SK-N-SH (cell line): ENCODE results near the gene AGO3. TPM values are rescaled to one million over a fixed set of nuclear protein-coding genes. Genes with fewer than 3 reads are reported as not detected.
A peak's percentile ranks its signal among the peaks of the same experiment; 100 is the strongest.

Experiments used
- CTCF ChIA-PET: fragments of 300-600, 350-600 bp; formaldehyde crosslinking; extraction: SDS; loops from one replicate; lab custom pipeline; 2021; lab: Yijun Ruan, JAX
- POLR2A ChIA-PET: fragments of 350-600 bp; sonication (Branson Sonifier 250); formaldehyde crosslinking; extraction: SDS; loops from one replicate; lab custom pipeline; 2020; ENCODE audit warnings: antibody characterized with exemption, inconsistent platforms; lab: Yijun Ruan, JAX
- DNase-seq: peaks from one replicate; pipeline ENCODE4 v3.0.0; 2012
- H2AFZ ChIP-seq: fragments of 200-600 bp; sonication (generic); 2 replicates; pipeline ENCODE4 v1.8.1; 2016; ENCODE audit warnings: antibody characterized with exemption, mild to moderate bottlenecking, low read depth
- H3F3A ChIP-seq: fragments of 200-600 bp; sonication (generic); replicated peaks from 2 replicates; pipeline ENCODE3; 2016; ENCODE audit warnings: antibody characterized with exemption, mild to moderate bottlenecking; ENCODE audit not compliant: insufficient read depth
- H3K27ac ChIP-seq, 2 experiments: fragments of 200-500 bp in 1 of 2; fragments of 200-600 bp in 1 of 2; sonication (Bioruptor generic) in 1 of 2; sonication (generic), shearing (Covaris generic) in 1 of 2; 2 replicates each; pipeline versions ENCODE4 v1.5.1 to v1.6.1; 2014 to 2016; ENCODE audit warnings: low read depth in 2 of 2, inconsistent platforms in 1 of 2, low read length in 1 of 2, mild to moderate bottlenecking in 1 of 2, mixed read lengths in 1 of 2
- H3K27me3 ChIP-seq: fragments of 200-600 bp; sonication (generic), shearing (Covaris generic); 2 replicates; pipeline ENCODE4 v1.6.1; 2016; ENCODE audit warnings: mixed run types; ENCODE audit not compliant: insufficient read depth
- H3K36me3 ChIP-seq, 2 experiments: fragments of 200-500 bp in 1 of 2; fragments of 200-600 bp in 1 of 2; sonication (Bioruptor generic) in 1 of 2; sonication (generic) in 1 of 2; replicated peaks in 1 of 2; 2 replicates each; pipeline versions ENCODE3 to v1.5.1; 2014 to 2016; ENCODE audit warnings: low read length in 1 of 2, mild to moderate bottlenecking in 1 of 2; ENCODE audit not compliant: insufficient read depth in 2 of 2, control insufficient read depth in 1 of 2
- H3K4me1 ChIP-seq, 2 experiments: fragments of 200-500 bp in 1 of 2; fragments of 200-600 bp in 1 of 2; sonication (Bioruptor generic) in 1 of 2; sonication (generic), shearing (Covaris generic) in 1 of 2; 2 replicates each; pipeline versions ENCODE4 v1.5.1 to v1.6.1; 2014 to 2016; ENCODE audit warnings: low read depth in 1 of 2, low read length in 1 of 2, mixed run types in 1 of 2; ENCODE audit not compliant: insufficient read depth in 2 of 2, control insufficient read depth in 1 of 2
- H3K4me2 ChIP-seq: fragments of 200-600 bp; sonication (generic), shearing (Covaris generic); 2 replicates; pipeline ENCODE4 v1.6.1; 2017; ENCODE audit warnings: mixed run types
- H3K4me3 ChIP-seq, 2 experiments: fragments of 200-500 bp in 1 of 2; fragments of 200-600 bp in 1 of 2; sonication (Bioruptor generic) in 1 of 2; sonication (generic), shearing (Covaris generic) in 1 of 2; 2 replicates each; pipeline versions ENCODE4 v1.5.1 to v1.8.1; 2014 to 2016; ENCODE audit warnings: low read depth in 2 of 2, inconsistent platforms in 1 of 2, low read length in 1 of 2, mild to moderate bottlenecking in 1 of 2, mixed read lengths in 1 of 2, moderate library complexity in 1 of 2
- H3K79me2 ChIP-seq: fragments of 200-600 bp; sonication (generic); 2 replicates; pipeline ENCODE4 v1.8.1; 2017; ENCODE audit warnings: mild to moderate bottlenecking; ENCODE audit not compliant: insufficient read depth
- H3K9ac ChIP-seq: fragments of 200-600 bp; sonication (generic); 2 replicates; pipeline ENCODE4 v1.6.1; 2017; ENCODE audit warnings: mixed run types
- H3K9me2 ChIP-seq: fragments of 200-600 bp; sonication (generic); 2 replicates; pipeline ENCODE4 v1.6.1; 2017; ENCODE audit warnings: mixed run types
- H3K9me3 ChIP-seq: fragments of 200-600 bp; sonication (generic); 2 replicates; pipeline ENCODE4 v1.6.1; 2017; ENCODE audit warnings: mixed run types, mild to moderate bottlenecking, moderate library complexity
- H4K20me1 ChIP-seq: fragments of 200-600 bp; sonication (generic); 2 replicates; pipeline ENCODE4 v1.6.1; 2017; ENCODE audit warnings: mild to moderate bottlenecking, mixed run types; ENCODE audit not compliant: insufficient read depth
- CHD2 ChIP-seq: fragments of 150-350 bp; IDR thresholded peaks from 2 replicates; pipeline ENCODE4 v1.6.1; 2018; ENCODE audit warnings: low read length; ENCODE audit not compliant: partially characterized antibody
- ELF1 ChIP-seq: IDR thresholded peaks from 2 replicates; pipeline ENCODE4 v1.4.0; 2012
- EP300 ChIP-seq, 2 experiments: IDR thresholded peaks; 2 replicates each; pipeline versions ENCODE4 v1.4.0 to v1.6.1; 2012; ENCODE audit warnings: borderline replicate concordance in 1 of 2, low read depth in 1 of 2, low read length in 1 of 2
- EZH2phosphoT487 ChIP-seq: fragments of 200-600 bp; sonication (generic); IDR thresholded peaks from 2 replicates; pipeline ENCODE4 v1.6.1; 2017; ENCODE audit warnings: low read depth, mixed run types, mild to moderate bottlenecking, antibody characterized with exemption, moderate library complexity, borderline replicate concordance
- FOXJ3 ChIP-seq: sonication (generic); formaldehyde crosslinking; IDR thresholded peaks from 2 replicates; pipeline ENCODE4 v1.5.1; 2020; ENCODE audit warnings: mild to moderate bottlenecking, missing genetic modification reagents
- JUND ChIP-seq: IDR thresholded peaks from 2 replicates; pipeline ENCODE4 v1.4.0; 2012
- MXI1 ChIP-seq: IDR thresholded peaks from 2 replicates; pipeline ENCODE4 v1.6.1; 2012; ENCODE audit warnings: mild to moderate bottlenecking, low read depth, low read length, improper control_type of control experiment
- NFIC ChIP-seq: IDR thresholded peaks from 2 replicates; pipeline ENCODE4 v1.4.0; 2012; ENCODE audit warnings: borderline replicate concordance
- POLR2AphosphoS5 ChIP-seq: IDR thresholded peaks from 2 replicates; pipeline ENCODE4 v1.6.1; 2012; ENCODE audit warnings: low read depth, low read length
- RCOR1 ChIP-seq: fragments of 150-350 bp; IDR thresholded peaks from 2 replicates; pipeline ENCODE4 v1.6.1; 2017; ENCODE audit warnings: antibody characterized with exemption, low read length
- SIN3A ChIP-seq: IDR thresholded peaks from 2 replicates; pipeline ENCODE4 v1.6.1; 2012; ENCODE audit warnings: low read depth, mild to moderate bottlenecking, low read length, moderate library complexity, borderline replicate concordance
- SMC3 ChIP-seq: IDR thresholded peaks from 2 replicates; pipeline ENCODE4 v1.6.1; 2012; ENCODE audit warnings: low read depth, low read length, improper control_type of control experiment
- TAF1 ChIP-seq: IDR thresholded peaks from 2 replicates; pipeline ENCODE4 v1.6.1; 2012; ENCODE audit warnings: low read depth, mild to moderate bottlenecking, low read length, moderate library complexity, borderline replicate concordance
- TCF12 ChIP-seq: IDR thresholded peaks from 2 replicates; pipeline ENCODE4 v1.4.0; 2012
- TEAD4 ChIP-seq: IDR thresholded peaks from 2 replicates; pipeline ENCODE4 v1.4.0; 2012; ENCODE audit warnings: mild to moderate bottlenecking, borderline replicate concordance; ENCODE audit not compliant: insufficient read depth
- YY1 ChIP-seq: IDR thresholded peaks from 2 replicates; pipeline ENCODE4 v1.4.0; 2012; ENCODE audit warnings: low read depth, mild to moderate bottlenecking
- WGBS: methylation state at CpG from one replicate; pipeline ENCODE4 v1.1.6; 2017; ENCODE audit warnings: low lambda C conversion rate; 5-methylcytosine and 5-hydroxymethylcytosine counted together
- polyA plus RNA-seq, 3 experiments: library from polyadenylated mRNA; depleted of rRNA; stranded (reverse); fragments of >200 nt; gene quantifications; 2 replicates each; pipeline ENCODE4 v1.2.3, GENCODE V29; 2012
- TF ChIP-seq, protein P1 (sequence below): IDR thresholded peaks from 2 replicates; pipeline ENCODE4 v1.4.0; 2012; ENCODE audit warnings: low read depth, borderline replicate concordance
- TF ChIP-seq, protein P2 (sequence below): IDR thresholded peaks from 2 replicates; pipeline ENCODE4 v1.4.0; 2012; ENCODE audit warnings: low read depth

The AGO3 gene
- polyA plus RNA-seq, 1 of the 3 experiments (the other 2 are of a cell fraction): 6.7 TPM

DNA sequence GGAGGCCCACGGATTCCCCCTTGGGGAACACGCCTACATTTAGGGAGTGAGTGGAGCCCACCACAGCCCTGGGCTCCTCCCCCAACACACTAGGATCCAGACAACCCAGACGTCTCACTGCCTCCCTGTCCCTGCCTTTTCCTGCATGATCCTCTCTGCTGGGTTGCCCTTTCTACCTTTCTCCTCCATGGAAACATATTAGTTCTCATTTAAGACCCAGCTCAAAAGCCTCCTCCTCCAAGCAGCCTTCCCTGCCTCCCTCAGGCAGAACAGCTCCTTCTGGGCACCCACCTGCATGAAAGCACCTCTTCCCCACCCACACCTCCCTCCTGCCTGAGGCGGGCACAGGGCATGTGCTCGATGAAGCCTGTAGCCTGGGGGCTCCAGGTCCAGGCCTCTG lies 183.5 kb downstream of the AGO3 start:
- Histone ChIP-seq H3K4me1 (peaks cover 13 to 28% of the 10 kb centered on the region in 2 experiments; a peak in 2 of 4 replicates), H3K36me3 (no peaks in the 10 kb centered on the region), H3F3A (peaks cover 9% of the 10 kb centered on the region), H3K79me2 (no peaks in the 10 kb centered on the region), H3K9ac (peak overlapping the region; percentile 67; the same call in 1 of the 2 replicates), H2AFZ (peak overlapping the region; percentile 71; the same call in 1 of the 2 replicates), H3K9me2 (no peaks in the 10 kb centered on the region), H3K9me3 (no peaks in the 10 kb centered on the region), H4K20me1 (no peaks in the 10 kb centered on the region), H3K27me3 (no peaks in the 10 kb centered on the region), H3K27ac (peak overlapping the region in 1 of 2 experiments; percentile 54; a peak in 3 of 4 replicates), H3K4me2 (peak overlapping the region; percentile 69; the same call in 1 of the 2 replicates), H3K4me3 (no peak overlapping the region)
- TF ChIP-seq ELF1 (no peak), EZH2phosphoT487 (no peak), POLR2AphosphoS5 (no peak)
- ChIA-PET CTCF (interaction anchor here (1.1 to 32.6 kb wide), 5 partner anchors 8 to 74 kb away, joined by 4 to 700 read pairs (median 6); partner anchors contain the start of gene TRAPPC3), POLR2A (interaction anchor here (0.8 to 1.1 kb wide), 2 partner anchors 19 to 35 kb away, joined by 3 to 4 read pairs; partner anchors contain the start of gene TRAPPC3)
- no peak for DNase-seq
- 70% methylated on average over 5 of the region's 5 CpGs for WGBS

DNA sequence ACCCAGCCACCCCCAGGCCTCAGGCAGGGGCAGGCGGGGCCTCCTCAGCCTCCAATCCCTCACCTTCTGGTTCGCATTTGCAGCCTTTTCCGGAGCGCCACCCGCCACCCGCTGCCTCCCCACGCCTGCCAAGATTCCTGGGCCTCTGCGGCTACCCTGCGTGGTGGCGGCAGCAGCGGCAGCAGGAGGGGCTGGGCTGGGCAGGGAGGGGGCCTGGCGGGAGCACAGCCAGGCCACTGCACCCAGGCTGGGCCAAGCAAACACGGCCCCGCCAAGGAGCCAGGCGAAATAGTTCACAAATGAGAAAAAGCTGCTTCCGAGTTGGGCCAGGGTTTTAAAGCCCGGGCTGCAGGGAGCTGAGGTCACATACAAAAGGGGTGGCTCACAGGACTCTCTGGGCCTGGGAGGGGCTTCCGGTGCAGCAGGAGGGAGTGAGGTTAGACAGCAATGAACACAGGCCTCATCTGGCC lies 184.3 kb downstream of the AGO3 start:
- Histone ChIP-seq H3K9me3 (no peaks in the 10 kb centered on the region), H4K20me1 (no peaks in the 10 kb centered on the region), H3K9me2 (no peaks in the 10 kb centered on the region), H3K27me3 (no peaks in the 10 kb centered on the region), H3K4me1 (peaks cover 10 to 28% of the 10 kb centered on the region in 2 experiments; a peak in 2 of 4 replicates), H3K79me2 (no peaks in the 10 kb centered on the region), H3F3A (peaks cover 9% of the 10 kb centered on the region), H3K27ac (peak overlapping the region; percentile 54 to 59), H3K4me2 (peak overlapping the region; percentile 69), H3K9ac (peak overlapping the region; percentile 67; the same call in 1 of the 2 replicates), H2AFZ (peak overlapping the region; percentile 71), H3K36me3 (no peaks in the 10 kb centered on the region), H3K4me3 (no peak overlapping the region)
- peak; percentile 88 for DNase-seq
- 0 out of 2 replicates have a peak, but pooled peaks have one; percentile 50 for TF ChIP-seq TAF1
- TF ChIP-seq FOXJ3: no peak
- TF ChIP-seq, protein P1, sequence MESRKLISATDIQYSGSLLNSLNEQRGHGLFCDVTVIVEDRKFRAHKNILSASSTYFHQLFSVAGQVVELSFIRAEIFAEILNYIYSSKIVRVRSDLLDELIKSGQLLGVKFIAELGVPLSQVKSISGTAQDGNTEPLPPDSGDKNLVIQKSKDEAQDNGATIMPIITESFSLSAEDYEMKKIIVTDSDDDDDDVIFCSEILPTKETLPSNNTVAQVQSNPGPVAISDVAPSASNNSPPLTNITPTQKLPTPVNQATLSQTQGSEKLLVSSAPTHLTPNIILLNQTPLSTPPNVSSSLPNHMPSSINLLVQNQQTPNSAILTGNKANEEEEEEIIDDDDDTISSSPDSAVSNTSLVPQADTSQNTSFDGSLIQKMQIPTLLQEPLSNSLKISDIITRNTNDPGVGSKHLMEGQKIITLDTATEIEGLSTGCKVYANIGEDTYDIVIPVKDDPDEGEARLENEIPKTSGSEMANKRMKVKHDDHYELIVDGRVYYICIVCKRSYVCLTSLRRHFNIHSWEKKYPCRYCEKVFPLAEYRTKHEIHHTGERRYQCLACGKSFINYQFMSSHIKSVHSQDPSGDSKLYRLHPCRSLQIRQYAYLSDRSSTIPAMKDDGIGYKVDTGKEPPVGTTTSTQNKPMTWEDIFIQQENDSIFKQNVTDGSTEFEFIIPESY: no peak
- TF ChIP-seq NFIC: peak; percentile 63; the same call in 1 of the 2 replicates
- no peak for TF ChIP-seq JUND
- TF ChIP-seq MXI1: peak; percentile 69; the same call in 1 of the 2 replicates
- TF ChIP-seq TCF12: peak; percentile 65; the same call in 1 of the 2 replicates
- TF ChIP-seq TEAD4: 0 out of 2 replicates have a peak, but pooled peaks have one; percentile 32
- TF ChIP-seq RCOR1: 0 out of 2 replicates have a peak, but pooled peaks have one; percentile 16
- TF ChIP-seq YY1: no peak
- TF ChIP-seq CHD2: no peak
- no peak for TF ChIP-seq SIN3A
- peak in 1 of 2 experiments; percentile 26; a peak in 1 of 4 replicates for TF ChIP-seq EP300 (IDR thresholded peaks at IDR 0.05; ENCODE audit: borderline replicate concordance in 1 of 2, low read depth in 1 of 2, low read length in 1 of 2)
- no peak for TF ChIP-seq SMC3
- TF ChIP-seq POLR2AphosphoS5: no peak
- TF ChIP-seq, protein P2, sequence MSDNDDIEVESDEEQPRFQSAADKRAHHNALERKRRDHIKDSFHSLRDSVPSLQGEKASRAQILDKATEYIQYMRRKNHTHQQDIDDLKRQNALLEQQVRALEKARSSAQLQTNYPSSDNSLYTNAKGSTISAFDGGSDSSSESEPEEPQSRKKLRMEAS: peak; percentile 47
- ChIA-PET POLR2A (interaction anchor here (0.5 to 2.4 kb wide), 5 partner anchors 18 to 151 kb away, joined by 3 to 7 read pairs (median 4); partner anchors contain the start of gene TRAPPC3), CTCF (interaction anchor here (1.1 to 32.6 kb wide), 8 partner anchors 9 to 73 kb away, joined by 3 to 700 read pairs (median 5); partner anchors contain the start of gene TRAPPC3)
- WGBS: 20% methylated on average over 17 of the region's 18 CpGs
